ENCODE results near the gene C9orf72. TPM values are rescaled to one million over a fixed set of nuclear protein-coding genes. Genes with fewer than 3 reads are reported as not detected.

The C9orf72 gene
- total RNA-seq, 1 donor from 2014 or later, result 32.9 TPM

DNA sequence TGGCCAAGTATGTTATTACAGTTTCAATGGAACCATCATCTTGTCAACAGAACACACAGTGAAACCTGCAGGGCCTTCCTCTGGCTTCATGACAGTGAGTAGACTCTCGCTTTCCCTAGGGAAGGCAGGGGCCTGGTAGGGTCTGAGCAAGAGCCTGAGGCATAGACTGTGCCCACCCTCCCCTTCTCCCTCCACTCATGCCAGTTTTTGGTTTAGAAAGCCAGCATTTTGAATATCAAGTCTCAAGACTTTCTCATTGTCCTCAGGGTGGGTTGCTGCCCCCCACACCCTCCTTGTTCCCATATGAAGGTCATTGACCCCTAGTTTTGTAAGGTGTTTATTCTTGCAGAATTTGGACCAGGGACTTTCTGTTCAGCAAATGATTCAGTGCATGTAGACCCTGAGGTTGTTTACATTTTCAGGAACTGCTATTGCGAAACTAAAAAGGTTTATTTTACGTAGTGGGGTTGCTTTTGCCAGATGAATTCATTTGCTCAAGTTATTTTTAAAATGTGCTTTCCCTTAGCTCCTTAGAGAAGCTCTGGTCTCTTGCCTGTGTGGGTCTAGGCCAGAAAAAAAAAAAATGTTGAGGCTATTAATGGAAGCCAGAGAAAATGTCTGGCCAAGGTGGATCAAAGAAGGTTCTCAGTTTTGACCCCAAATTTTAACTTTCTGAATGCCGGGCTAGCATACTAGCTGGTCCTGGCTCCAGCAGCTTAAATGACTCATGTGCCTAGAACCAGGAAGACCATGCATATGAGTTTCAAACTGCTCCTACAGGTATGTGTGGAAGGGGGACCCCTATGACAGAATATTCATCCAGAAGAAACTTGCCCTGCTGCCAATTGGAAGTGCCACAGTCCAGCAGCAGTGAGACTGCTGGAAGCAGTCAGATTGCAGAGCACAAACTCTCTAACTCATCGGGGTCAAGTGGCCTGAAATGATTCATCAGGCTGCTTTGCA, 33.5 kb downstream of the C9orf72 start:
- Mint-ChIP-seq H3K27ac (ENCODE audit: unreplicated experiment) (no peak overlapping the region), H3K36me3 (ENCODE audit: low read depth) (peaks cover 28% of the 10 kb centered on the region), H3K4me3 (no peak overlapping the region), H3K4me1 (peaks cover 37% of the 10 kb centered on the region), H3K9me3 (no peaks in the 10 kb centered on the region), H3K27me3 (ENCODE audit: low read depth) (no peaks in the 10 kb centered on the region)
- no peak for TF ChIP-seq CTCF (conservative IDR thresholded peaks at IDR 0.05)
- no peak for DNase-seq (ENCODE audit: low read depth, low spot score)

DNA sequence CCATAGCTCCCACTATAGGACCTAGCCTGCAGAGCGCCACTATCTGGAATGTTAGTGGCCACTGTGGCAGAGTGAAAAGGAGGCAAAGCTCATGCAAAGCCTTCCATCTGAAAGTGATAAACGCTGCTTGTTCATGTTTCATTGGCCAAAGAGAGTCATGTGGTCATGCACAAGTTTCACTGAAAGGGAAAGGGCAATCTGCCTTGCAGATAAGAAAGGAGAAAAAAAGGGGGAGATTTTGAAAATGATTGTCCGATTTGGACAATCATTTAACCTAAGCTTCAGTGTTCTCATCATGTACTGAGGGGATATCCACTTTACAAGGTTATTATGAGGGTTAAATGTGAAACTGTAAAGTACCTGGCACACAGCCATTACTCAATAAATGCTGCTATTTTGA, 34.6 kb downstream of the C9orf72 start:
- H3K27me3 Mint-ChIP-seq (ENCODE audit: low read depth), result no peaks in the 10 kb centered on the region
- no peak overlapping the region for H3K27ac Mint-ChIP-seq (ENCODE audit: unreplicated experiment)
- no peak overlapping the region for H3K4me3 Mint-ChIP-seq
- DNase-seq (ENCODE audit: low read depth, low spot score), result no peak
- peaks cover 49% of the 10 kb centered on the region for H3K4me1 Mint-ChIP-seq
- TF ChIP-seq CTCF (conservative IDR thresholded peaks at IDR 0.05), result no peak
- peaks cover 29% of the 10 kb centered on the region for H3K36me3 Mint-ChIP-seq (ENCODE audit: low read depth)
- no peaks in the 10 kb centered on the region for H3K9me3 Mint-ChIP-seq

GRCh38 chr9:27537756-27538155, 35.5 kb downstream of the C9orf72 start:
- no peak overlapping the region for H3K4me3 Mint-ChIP-seq
- H3K27me3 Mint-ChIP-seq (ENCODE audit: low read depth), result no peaks in the 10 kb centered on the region
- no peak for TF ChIP-seq CTCF (conservative IDR thresholded peaks at IDR 0.05)
- no peaks in the 10 kb centered on the region for H3K9me3 Mint-ChIP-seq
- peaks cover 26% of the 10 kb centered on the region for H3K36me3 Mint-ChIP-seq (ENCODE audit: low read depth)
- peaks cover 56% of the 10 kb centered on the region for H3K4me1 Mint-ChIP-seq
- DNase-seq (ENCODE audit: low read depth, low spot score), result no peak
- H3K27ac Mint-ChIP-seq (ENCODE audit: unreplicated experiment), result no peak overlapping the region

DNA sequence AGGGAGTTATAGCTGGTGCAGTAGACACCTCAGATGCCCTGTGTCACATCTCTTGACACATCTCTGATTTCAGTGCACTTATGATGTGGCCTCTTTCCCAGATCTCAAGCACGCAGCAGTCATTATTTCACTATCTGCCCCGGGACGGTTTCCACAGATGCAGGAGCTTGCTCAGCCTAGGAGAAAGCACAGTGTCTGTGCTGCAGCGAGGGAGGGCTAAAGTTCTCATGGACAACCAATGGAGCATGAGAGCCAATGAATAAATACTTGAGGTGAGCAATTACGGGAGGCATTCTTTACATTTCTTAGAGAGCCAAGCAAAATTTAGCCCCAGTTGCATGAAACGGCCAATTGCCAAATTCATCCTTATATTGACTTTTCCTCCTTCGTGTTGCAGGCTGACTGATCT, 36.2 kb downstream of the C9orf72 start:
- Mint-ChIP-seq H3K36me3 (ENCODE audit: low read depth) (peaks cover 22% of the 10 kb centered on the region), H3K9me3 (no peaks in the 10 kb centered on the region), H3K4me3 (no peak overlapping the region), H3K27ac (ENCODE audit: unreplicated experiment) (no peak overlapping the region), H3K27me3 (ENCODE audit: low read depth) (no peaks in the 10 kb centered on the region), H3K4me1 (peaks cover 63% of the 10 kb centered on the region)
- no peak for TF ChIP-seq CTCF (conservative IDR thresholded peaks at IDR 0.05)
- DNase-seq (ENCODE audit: low read depth, low spot score), result no peak

GRCh38 chr9:27536168-27536567, 37.1 kb downstream of the C9orf72 start:
- Mint-ChIP-seq H3K27me3 (ENCODE audit: low read depth) (no peaks in the 10 kb centered on the region), H3K36me3 (ENCODE audit: low read depth) (peaks cover 17% of the 10 kb centered on the region), H3K4me1 (peaks cover 72% of the 10 kb centered on the region), H3K4me3 (no peak overlapping the region), H3K27ac (ENCODE audit: unreplicated experiment) (no peak overlapping the region), H3K9me3 (no peaks in the 10 kb centered on the region)
- no peak for DNase-seq (ENCODE audit: low read depth, low spot score)
- TF ChIP-seq CTCF (conservative IDR thresholded peaks at IDR 0.05), result no peak

Data from neural crest cell (in vitro differentiated cells).